Uterus (tissue), 4 donors: Measurements from ENCODE around the gene SOHLH1. TPM values are rescaled to one million over a fixed set of nuclear protein-coding genes. Genes with fewer than 3 reads are reported as not detected.

Experiments
- DNase-seq, 2 donors: peaks; one replicate each; pipeline ENCODE4 v3.0.0-alpha.2; 2019 to 2020
- H3K27ac ChIP-seq, 2 donors: fragments of 200-600 bp; sonication (generic); 1 replicate in 1 of 2; 2 replicates in 1 of 2; pipeline ENCODE4 v1.5.1; 2016 to 2018
- H3K27me3 ChIP-seq, 2 donors: fragments of 200-600 bp; sonication (generic); one replicate each; pipeline ENCODE4 v1.5.1; 2018 to 2019; ENCODE audit warnings: control low read depth in 1 of 2
- H3K36me3 ChIP-seq, 2 donors: fragments of 200-600 bp; sonication (generic); one replicate each; pipeline ENCODE4 v1.5.1; 2019; ENCODE audit warnings: control low read depth in 1 of 2
- H3K4me1 ChIP-seq, 2 donors: fragments of 200-600 bp; sonication (generic); one replicate each; pipeline ENCODE4 v1.5.1; 2018 to 2019; ENCODE audit warnings: control low read depth in 1 of 2
- H3K4me3 ChIP-seq, 2 donors: fragments of 200-600 bp; sonication (generic); 1 replicate in 1 of 2; 2 replicates in 1 of 2; pipeline ENCODE4 v1.5.1; 2018 to 2019; ENCODE audit warnings: mild to moderate bottlenecking in 1 of 2
- H3K9me3 ChIP-seq, 2 donors: fragments of 200-600 bp; sonication (generic); one replicate each; pipeline ENCODE4 v1.5.1; 2019; ENCODE audit warnings: control low read depth in 1 of 2
- CTCF ChIP-seq, 4 experiments: fragments of 200-600 bp in 2 of 4; fragments of 450-650 bp in 2 of 4; sonication (generic) in 2 of 4; IDR thresholded peaks; one replicate each; pipeline ENCODE4 v1.5.1; 2016 to 2019; ENCODE audit warnings: antibody characterized with exemption in 4 of 4, mild to moderate bottlenecking in 2 of 4, moderate library complexity in 1 of 4
- POLR2A ChIP-seq, 2 donors: fragments of 450-650 bp; IDR thresholded peaks; one replicate each; pipeline ENCODE4 v1.6.1; 2016; ENCODE audit warnings: antibody characterized with exemption in 2 of 2, mild to moderate bottlenecking in 1 of 2, moderate library complexity in 1 of 2
- intact Hi-C: fragments of 100-400 bp; cut with DNase I; formaldehyde crosslinking; loops from one replicate; pipeline ENCODE4 v1.15.1; 2023; ENCODE audit warnings: low total_unique reads
- total RNA-seq, 4 donors: library from RNA; depleted of rRNA in 3 of 4; stranded (reverse); fragments of >200 nt in 3 of 4; gene quantifications; one replicate each; pipeline versions ENCODE4 v1.1.0 to v1.2.4, GENCODE V29; 2014 to 2023
- donor health status: DM: yes; HTN: yes; CAD: no.

The SOHLH1 gene
- total RNA-seq, 4 donors from 2014 or later = not detected

DNA sequence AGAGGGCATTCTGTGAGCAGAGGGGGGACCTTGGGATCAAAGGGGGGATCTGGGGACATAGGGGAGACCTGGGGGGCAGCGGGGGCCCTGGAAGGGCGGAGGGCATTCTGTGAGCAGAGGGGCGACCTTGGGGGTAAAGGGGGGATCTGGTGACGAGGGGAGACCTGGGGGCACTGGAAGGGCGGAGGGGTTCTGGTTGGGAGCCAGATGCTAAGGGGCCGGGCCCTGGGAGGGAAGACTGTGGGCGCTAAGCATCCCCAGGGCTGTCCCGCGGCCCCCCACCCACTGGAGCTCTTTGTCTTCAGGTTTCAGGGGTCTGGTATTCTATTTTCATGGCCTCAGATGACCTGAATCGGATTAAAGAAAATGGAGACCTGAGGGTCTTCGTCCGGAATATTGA, 35.4 kb downstream of the SOHLH1 start:
- H3K36me3 ChIP-seq = no peaks in the 10 kb centered on the region
- DNase-seq = no peak
- no peaks in the 10 kb centered on the region for H3K4me1 ChIP-seq
- H3K27me3 ChIP-seq = no peaks in the 10 kb centered on the region
- no peaks in the 10 kb centered on the region for H3K9me3 ChIP-seq
- TF ChIP-seq CTCF (IDR thresholded peaks at IDR 0.05) = no peak
- TF ChIP-seq POLR2A (IDR thresholded peaks at IDR 0.05) = no peak
- no peak overlapping the region for H3K27ac ChIP-seq
- intact Hi-C loops = no loop called here
- H3K4me3 ChIP-seq = no peak overlapping the region

- Histone ChIP-seq H3K4me3 (no peak overlapping the region), H3K27me3 (no peaks in the 10 kb centered on the region)
- intact Hi-C loops = no loop called here
Observed at GRCh38 chr9:135663451-135663770, 35.9 kb downstream of the SOHLH1 start.

GRCh38 chr9:135662758-135663450, 36.4 kb downstream of the SOHLH1 start, which contains the start of gene LCN9:
Gene LCN9, plus strand, starts transcription at chr9:135663309. Its CDS starts 13 bp downstream, at chr9:135663322.
- no peaks in the 10 kb centered on the region for H3K9me3 ChIP-seq
- no peak for DNase-seq
- TF ChIP-seq POLR2A (IDR thresholded peaks at IDR 0.05) (no peak), CTCF (IDR thresholded peaks at IDR 0.05) (no peak)
- intact Hi-C loops = no loop called here
- H3K4me1 ChIP-seq = no peaks in the 10 kb centered on the region
- no peak within 1 kb of the TSS for H3K27ac ChIP-seq
- no peaks in the 10 kb centered on the region for H3K36me3 ChIP-seq
- no peak within 1 kb of the TSS for H3K4me3 ChIP-seq
- no peaks in the 10 kb centered on the region for H3K27me3 ChIP-seq

More at GRCh38 chr9:135663451-135663770, 35.9 kb downstream of the SOHLH1 start:
- H3K27ac ChIP-seq = no peak overlapping the region
- H3K9me3 ChIP-seq = no peaks in the 10 kb centered on the region
- no peak for DNase-seq
- H3K36me3 ChIP-seq = no peaks in the 10 kb centered on the region
- TF ChIP-seq CTCF (IDR thresholded peaks at IDR 0.05) = no peak
- no peak for TF ChIP-seq POLR2A (IDR thresholded peaks at IDR 0.05)
- no peaks in the 10 kb centered on the region for H3K4me1 ChIP-seq

DNA sequence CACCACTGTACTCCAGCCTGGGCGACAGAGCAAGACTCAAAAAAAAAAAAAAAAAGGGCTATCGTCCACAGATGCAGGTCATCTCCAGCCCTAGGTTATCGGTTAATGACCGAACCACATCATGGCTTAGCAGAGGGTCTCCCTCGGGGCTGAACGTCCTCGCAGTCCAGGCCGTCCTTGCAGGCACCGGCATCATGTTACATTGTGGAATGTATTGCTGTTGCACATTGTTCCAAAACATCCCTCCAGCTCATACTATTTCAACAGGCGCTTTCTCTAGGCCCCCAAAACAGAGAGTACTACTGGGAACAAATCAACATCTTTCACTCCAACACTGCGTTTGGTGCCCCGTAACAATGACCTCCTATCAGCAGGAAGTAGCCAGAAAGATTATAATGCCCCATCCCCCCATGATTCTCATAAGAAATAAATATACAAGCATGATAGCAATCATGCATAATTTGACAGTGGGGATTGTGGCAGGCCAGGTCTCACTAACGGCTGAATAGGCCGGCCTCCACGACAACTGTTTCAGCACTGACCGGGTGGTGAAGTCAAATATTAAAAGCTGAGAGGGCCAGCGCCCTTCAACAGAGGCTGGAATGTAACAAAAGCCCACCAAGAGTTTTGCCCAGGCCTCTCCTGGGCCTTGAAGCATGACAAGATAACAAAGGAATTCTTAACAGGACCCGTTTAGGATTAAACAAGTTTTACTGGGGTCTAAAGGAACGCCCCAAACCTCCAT, 37.3 kb downstream of the SOHLH1 start:
- Histone ChIP-seq H3K9me3 (no peaks in the 10 kb centered on the region), H3K4me1 (no peaks in the 10 kb centered on the region), H3K36me3 (no peaks in the 10 kb centered on the region), H3K4me3 (no peak overlapping the region), H3K27me3 (no peaks in the 10 kb centered on the region), H3K27ac (no peak overlapping the region)
- intact Hi-C loops = no loop called here
- no peak for DNase-seq
- TF ChIP-seq POLR2A (IDR thresholded peaks at IDR 0.05) = no peak
- no peak for TF ChIP-seq CTCF (IDR thresholded peaks at IDR 0.05)

DNA sequence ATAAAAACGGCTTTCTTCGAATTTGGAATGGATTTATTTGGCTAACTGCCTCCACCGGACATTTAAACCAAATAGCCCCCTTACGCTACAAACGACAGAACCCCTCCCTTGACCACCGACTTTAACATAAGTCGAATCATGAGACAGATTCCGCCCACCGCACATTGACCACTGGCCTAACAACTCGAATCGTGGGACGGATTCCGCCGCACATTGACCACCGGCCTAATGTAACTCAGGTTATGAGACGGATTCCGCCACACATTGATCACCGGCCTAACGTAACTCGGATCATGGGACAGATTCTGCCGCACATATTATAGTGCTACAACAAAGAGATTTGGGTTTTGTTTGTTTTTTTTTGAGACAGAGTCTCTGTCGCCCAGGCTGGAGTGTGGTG, 38.9 kb downstream of the SOHLH1 start:
- intact Hi-C loops = no loop called here
- Histone ChIP-seq H3K4me3 (no peak overlapping the region), H3K9me3 (no peaks in the 10 kb centered on the region), H3K4me1 (no peaks in the 10 kb centered on the region), H3K27ac (no peak overlapping the region), H3K27me3 (no peaks in the 10 kb centered on the region), H3K36me3 (no peaks in the 10 kb centered on the region)
- no peak for TF ChIP-seq CTCF (IDR thresholded peaks at IDR 0.05)
- TF ChIP-seq POLR2A (IDR thresholded peaks at IDR 0.05) = no peak
- DNase-seq = no peak
